Right renal pelvis (tissue), 4 donors: ENCODE measurements around the gene TGFBR3. TPM values are rescaled to one million over a fixed set of nuclear protein-coding genes. Genes with fewer than 3 reads are reported as not detected.

Experiments used
- DNase-seq, 4 donors: peaks; one replicate each; pipeline ENCODE4 v3.0.0-alpha.2; 2013; ENCODE audit warnings: low read depth in 4 of 4, low spot score in 3 of 4, missing footprints in 1 of 4
- polyA plus RNA-seq, 4 donors: library from polyadenylated mRNA; unstranded; fragments of 120-200 nt; gene quantifications; one replicate each; pipeline ENCODE4 v1.2.1, GENCODE V29; 2013; ENCODE audit not compliant: insufficient read length in 4 of 4

TGFBR3 gene
- polyA plus RNA-seq, 4 donors: 115 to 154 (median 136) TPM

DNA sequence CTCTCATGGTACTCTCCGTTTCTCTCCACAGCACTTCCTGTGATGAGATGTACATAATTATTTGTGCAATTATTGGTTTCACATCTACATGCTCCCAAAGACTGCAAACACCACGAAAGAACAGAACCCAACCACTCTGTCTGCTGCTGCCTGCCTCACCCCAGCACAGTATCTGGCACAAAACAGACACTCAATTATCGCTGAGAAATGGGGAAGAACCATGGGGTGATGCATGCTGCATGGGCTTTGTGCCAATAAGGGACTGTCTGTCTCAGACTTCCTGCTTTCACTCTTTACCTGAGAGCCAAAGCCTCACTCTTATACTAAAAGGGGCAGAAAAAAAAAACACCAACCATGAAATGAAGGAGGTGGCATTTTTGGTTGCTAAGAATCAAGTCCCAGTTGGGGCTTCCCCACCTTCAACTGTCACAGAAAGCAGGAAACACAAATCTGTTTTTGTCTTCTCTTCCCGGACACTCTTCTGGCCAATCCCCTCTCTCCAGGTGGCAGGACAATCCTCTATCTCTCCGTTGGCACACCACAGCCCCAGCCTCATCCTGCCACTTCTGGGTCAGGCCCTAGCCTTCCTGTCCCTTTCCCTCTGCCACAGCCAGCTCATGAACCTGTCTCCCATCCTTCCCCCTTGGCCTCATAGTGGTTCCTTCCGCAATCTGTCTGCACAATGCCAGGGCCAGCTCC is 82.0 kb downstream of the TGFBR3 start:
- DNase-seq: no peak

DNA sequence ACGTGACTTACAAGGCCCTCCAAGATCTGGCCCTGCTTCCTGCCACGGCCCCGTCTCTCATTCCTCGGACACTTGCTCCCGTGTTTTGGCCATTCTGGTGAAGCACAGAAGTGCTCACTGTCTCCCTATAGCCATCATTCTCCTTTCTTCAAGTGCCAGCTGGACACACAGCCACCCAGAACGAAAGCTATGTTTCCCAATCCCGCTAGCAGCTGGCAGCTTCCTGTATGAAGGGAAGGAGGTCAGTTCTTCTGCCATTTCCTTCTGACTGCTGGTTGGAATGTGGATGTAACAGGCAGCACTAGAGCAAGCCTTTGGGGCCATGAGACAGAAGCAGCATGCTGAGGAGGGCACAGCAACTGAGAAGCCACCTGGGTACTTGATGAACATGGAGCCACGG is 82.8 kb downstream of the TGFBR3 start:
- DNase-seq: no peak

DNA sequence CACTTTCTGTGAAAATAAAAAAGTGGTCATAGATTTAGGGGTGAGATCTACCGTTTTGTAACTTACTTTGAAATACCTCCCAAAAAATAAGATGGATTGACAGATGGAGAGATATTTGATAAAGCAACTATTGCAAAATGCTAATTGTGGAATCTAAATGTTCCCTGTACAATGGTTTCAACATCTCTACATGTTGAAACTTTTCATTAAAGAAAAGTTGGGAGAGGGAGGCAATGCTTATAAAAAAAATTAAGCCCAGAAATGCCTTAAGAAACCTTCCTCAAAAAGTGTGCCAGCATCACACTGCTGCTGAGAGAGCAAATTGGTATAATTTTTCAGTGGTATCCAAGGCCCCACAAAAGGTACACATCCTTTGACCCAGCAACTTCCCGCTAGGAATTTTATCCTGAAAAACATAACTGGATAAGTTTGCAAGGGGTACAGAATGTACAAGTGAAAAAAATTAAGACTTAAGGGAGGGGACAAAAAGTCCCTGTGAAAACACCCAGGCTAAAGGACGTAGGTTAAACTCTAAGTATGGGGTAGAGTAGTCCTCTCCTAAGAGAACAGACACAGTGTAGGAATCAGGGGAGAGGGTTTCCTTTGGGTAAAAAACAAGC is 84.3 kb downstream of the TGFBR3 start:
- DNase-seq: no peak

DNA sequence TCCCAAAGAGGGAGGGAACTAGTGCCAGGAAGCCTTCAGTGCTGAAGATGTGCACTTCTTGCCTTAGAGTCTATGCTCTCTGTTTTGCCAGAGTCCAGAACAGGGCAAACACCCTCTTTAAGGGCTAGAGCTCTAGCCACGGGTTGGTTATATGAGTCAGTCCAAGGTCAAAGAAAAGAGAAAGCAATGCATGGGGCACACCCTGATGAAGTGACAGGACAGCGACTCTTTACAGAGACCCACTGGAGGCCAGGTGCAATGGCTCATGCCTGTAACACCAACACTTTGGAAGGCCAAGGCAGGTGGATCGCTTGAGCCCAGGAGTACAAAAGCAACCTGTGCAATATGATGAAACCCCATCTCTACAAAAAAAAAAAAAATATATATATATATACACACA is 86.1 kb downstream of the TGFBR3 start:
- no peak for DNase-seq

DNA sequence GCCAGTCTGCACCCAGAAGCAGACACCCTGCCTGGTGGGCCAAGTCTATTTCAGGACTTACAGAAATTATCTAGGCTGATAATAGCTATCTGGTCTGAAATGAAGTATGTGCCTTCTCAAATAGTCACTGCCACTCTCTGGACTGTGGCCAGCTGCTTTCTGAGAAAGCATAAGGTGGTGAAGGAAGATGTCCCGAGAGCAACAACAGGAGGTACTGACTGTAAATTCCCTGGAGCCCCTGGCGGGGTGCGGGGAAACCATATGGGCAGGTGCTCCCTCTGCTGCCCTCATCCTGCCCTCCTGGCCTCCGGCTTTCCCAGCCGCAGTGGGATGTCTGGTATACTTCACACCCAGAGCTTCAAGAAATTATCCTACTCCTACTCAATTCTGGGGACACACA is 86.8 kb downstream of the TGFBR3 start:
- DNase-seq: no peak

DNA sequence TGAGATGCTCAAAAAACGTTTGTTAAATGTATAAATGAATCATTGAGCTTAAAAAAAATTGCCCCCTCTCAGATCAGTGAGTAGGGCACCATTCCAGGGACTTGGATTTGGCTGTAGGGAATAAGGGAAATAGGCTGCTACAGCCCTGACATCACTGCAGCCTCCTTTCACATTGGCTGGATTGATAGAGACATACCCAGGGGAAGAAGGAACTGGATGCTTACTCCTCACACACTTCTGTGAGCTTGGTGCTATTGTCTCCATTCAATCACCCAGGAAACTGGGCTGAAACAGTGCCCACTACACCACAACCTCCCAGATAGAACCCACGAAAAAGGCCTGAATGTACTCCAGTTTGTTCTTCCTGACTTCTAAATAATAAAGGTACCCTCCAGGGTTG is 87.2 kb downstream of the TGFBR3 start:
- no peak for DNase-seq

DNA sequence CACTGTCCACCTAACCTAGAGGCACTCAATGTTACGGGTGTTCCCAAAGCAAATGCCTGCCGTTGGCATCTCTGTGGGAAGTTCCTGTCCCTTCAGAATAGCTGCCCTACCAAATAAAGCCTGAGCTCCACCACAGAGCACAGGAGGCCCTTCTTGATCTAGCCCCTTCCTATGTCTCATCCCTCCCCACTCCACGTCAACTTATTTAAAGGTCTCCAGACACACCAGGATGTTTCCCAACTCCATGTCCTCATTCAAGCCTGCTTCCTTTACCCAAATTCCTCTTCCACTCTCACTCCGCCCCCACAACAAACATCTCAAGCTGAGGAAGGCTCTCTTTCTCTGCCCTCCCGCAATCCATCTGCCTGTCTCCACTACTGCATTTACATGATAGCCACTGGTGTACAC is 87.7 kb downstream of the TGFBR3 start:
- no peak for DNase-seq

DNA sequence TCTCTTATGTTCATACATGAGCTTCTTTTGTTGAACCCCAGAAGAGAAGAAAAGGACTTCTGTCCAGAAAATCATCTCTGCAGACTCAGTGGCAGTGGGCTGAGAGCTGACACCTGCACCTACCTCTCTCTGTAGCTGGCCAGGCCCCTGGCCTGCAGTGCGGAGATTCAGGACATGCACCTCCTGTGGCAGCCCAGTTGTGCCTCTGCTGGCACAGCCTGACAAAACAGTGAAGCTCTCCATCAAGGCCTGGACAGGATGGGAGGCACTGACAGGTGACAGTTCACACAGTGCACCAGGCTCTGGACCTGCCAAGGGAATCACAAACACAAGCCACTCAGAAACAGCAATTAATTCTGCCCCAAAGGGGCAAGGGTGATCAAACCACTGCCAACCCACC is 88.8 kb downstream of the TGFBR3 start:
- DNase-seq: no peak

DNA sequence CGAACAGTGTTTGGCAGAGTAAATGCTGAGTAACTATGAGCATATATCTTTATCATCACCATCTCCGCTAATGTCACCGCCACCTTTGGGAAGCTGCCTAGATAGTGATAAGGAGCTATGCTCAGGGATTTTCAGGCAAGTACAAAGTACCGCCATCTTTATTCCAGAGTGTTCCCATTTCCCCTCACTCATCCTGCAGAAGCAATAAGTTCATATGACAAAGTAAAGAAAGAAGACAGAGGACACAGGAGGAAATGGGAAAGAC is 89.6 kb downstream of the TGFBR3 start:
- no peak for DNase-seq

DNA sequence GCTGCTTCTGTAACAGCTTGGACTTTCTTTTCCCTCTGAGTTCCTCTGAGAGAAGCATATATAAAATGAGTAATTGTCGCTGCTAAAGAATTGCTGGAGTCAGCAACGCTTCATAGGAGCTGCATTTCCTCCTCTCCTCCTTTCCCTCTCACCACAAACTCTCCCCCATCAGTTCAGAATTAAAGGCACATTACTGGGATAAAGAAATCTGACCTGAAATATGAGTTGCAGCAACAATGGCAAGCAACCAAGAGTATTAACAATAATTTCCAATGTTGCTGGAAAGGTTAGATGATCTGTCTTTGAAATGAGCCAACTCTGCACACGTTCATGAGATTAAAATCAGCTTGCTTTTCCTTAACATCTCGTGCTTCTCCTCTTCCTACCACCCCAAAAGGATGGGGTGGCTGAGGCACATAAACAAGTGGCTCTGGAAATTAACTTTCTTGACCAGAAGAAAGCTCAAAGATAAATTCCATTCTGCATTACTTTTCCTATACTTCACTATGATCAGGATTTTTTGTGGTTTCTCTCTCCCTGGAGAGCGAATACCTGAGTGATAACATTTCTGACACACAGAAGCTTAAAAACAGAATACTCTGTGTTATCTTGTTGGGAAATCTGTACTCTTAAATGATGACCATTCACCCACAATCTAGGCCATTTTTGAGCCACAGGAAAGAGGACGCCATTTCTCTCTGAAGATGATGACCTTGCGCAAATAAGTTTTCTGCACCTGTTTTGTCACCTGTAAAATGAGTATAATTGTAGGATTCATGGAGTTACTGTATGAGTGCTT is 90.2 kb downstream of the TGFBR3 start:
- DNase-seq: peak in 1 of 4 donors; percentile 58

DNA sequence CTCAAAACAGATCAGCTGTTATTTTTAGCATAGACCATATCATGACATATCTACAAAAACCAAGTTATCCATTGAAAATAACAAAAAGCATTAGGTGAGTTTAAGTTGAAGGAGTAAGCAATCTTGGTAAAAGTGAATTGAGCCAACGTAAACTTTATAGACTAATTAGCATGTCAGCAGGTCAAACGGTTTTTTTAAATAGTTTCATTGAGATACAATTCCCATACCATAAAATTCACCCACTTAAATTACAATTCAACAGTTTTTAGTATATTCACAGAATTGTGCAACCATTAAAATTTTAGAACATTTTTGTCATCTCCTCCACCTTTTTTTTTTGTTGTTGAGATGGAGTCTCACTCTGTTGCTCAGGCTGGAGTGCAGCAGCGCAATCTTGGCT is 92.1 kb downstream of the TGFBR3 start:
- DNase-seq: no peak

DNA sequence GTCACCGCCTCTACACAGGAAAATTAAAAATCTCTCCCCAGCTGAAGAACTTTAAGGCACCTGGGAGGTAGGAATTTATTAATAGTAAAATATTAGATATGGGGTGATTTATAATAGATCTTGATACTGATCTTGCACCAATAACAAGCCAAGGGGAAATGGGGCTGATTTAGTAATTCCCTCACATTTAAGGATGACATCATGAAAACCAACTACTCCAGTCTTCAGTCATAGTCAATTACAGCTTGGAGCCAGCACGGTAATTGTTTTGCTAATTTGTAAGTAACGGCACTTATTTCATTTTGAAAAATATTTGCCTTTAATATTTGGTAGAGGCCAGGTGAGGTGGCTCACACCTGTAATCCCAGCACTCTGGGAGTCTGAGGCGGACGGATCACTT is 92.8 kb downstream of the TGFBR3 start:
- no peak for DNase-seq

DNA sequence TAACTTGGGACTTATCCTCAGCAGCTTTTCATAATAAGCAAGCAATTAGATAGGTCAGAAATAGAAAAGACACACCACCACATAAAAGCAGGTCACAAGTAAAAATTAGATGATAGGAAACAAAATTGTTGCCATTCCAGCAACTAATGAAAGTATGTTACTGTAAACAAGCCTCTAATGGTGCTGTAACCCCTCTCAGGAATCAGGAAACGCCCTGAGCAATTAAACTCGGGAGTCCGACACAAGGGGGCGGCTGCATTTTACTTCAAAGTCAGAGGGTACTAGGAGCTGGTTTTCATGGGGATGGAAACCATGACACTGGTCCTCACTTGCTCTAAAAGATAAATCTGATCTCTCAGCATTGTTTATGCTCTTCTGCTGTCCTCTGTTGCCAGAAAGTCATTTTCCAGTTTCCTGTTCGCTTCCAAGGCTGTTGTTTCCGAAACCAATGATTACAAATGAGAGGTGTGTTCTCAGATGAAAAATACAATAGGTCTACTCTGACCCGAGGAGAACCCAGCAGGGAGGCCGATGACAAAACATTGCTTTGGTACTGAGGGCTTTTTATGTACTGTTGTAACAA is 93.4 kb downstream of the TGFBR3 start:
- no peak for DNase-seq

DNA sequence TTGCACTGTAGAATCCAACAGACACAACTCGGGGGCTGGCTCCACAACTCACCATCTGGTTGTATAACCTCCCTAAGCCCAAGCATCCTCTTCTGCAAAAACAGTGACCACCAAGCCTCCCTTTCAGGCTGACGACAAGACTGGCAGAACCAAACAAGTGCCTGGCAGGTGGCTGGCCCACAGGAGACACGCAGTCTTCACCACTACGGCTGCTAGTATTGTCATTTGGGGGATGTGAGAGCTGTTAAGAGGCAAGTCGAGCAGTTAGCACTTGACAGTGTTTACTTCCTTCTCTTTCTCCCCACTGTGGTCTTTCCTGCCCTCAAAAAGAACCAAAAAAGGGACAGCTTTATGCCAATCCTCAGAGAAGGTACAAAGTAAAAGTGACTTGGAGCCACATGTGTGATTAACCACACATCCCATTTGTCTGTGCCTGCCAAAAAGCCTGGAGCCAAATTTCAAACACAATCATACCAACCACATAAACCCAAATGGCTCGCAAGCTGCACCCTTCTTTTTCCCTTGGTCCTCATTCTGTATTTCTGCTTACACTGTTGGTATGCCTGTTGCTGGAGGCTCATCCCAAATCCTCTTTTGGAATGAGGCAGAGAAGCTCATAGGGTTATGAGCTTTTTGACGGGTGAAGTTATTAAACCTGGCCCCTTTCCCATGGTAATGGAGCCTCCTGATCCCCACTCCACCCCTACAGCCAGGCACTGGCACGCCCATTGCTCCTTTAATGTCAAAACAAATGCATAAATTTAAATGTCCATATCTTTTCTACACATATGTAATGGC is 94.1 kb downstream of the TGFBR3 start:
- no peak for DNase-seq

DNA sequence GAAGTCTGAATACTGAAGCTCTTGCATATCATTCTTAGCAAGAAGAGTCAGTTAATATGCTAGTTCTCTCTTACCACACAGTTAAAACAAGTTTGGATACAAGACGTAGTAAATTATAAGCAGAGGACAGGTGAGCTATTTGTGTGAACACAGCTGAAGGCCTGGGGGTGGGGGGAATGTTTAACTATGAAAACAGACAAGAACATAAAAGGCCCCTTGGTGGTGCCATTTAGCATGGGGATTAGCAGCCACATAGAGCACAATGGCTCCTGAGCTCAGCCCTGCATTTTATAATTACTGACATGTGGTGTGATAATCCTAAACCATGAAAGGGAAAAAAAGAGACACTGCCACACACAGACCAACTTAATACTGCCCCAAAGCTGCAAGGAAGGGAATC is 94.8 kb downstream of the TGFBR3 start:
- no peak for DNase-seq

DNA sequence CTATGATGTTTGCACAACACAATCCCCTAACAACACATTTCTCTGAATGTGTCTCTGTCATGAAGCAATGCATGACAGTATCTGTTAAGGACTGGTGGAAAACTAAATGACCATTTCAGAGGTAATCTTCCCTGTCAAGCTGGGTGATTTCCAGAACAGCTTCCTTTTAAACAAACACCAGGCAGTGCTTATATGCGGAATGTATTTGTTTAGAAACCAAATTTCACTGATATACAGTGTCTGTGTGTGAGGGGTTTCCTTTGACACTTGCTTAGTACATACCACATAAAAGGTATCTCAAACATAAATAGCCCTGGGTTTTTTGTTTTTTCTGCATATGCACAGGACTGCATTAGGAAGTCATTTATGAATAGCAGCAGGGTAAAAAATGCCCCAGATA is 95.6 kb downstream of the TGFBR3 start:
- DNase-seq: no peak

DNA sequence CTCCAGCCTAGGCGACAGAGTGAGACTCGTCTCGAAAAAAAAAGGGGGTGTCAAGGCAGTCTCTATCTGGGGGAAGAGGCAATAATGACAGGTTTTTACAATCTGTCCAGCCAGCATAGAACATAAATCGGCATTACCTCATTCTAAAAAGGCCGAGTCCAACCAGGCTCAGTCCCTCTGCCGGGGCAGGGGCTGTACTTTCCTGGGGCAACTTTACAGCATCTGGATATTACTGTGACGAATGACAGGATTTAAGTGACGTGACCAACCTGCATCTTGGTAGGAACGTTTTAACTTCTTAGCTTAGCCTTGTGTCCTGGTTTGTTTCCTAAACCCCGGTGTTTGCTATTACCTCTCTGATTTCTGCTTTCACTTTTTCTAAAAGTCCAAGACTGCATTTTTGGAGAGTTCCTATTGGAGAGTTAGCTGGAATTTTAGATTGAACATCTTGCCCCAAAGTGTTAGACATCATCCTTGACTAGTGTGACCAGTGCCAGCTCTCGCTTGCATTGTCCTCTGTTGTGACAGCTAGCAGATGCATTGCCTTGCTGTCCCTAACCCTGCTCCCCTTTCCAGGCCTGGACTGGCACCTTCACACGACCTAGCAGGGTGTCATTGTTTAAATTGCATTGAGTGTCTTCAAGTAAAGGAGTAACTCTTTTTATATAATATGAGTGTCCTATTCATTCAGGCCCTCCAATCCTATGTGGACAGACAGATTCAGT is 96.5 kb downstream of the TGFBR3 start:
- no peak for DNase-seq

DNA sequence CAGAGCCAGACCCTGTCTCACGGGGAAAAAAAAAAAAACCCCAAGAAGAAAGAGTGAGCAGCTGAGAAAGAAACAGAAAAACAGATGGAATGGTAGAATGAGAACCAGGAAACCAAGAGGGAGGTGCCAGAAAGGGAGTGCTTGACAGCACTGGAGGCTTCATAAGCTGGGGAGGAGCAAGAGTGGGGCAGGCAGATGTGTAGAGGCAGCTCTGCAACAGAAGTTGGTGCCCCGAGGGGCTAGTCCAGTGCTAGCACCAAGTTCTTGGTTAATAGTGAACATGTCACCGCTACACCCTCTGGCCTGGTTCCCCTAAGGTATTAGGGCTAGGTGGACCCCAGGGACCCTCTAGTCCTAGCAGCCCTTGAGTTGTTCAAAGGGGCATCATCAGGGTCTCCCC is 98.0 kb downstream of the TGFBR3 start:
- no peak for DNase-seq

DNA sequence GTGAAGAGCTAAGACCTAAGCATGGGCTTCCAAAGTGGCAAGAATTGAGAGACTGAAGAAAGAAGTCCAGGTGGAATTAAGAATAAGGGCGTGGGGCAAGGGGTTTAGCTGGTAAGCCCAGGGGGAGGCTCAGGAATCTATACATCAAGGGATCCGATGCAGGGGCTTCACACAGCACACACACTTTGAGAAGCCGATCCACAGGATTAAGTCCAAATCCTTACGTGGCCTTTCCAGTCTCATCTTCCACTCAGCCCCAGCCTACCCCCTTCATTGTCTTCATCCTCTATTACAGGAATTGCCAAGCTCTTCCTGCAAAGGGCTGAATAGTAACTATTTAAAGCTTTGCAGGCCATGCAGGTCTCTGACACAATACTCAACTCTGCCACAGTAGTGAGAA is 101.3 kb downstream of the TGFBR3 start:
- DNase-seq: no peak

DNA sequence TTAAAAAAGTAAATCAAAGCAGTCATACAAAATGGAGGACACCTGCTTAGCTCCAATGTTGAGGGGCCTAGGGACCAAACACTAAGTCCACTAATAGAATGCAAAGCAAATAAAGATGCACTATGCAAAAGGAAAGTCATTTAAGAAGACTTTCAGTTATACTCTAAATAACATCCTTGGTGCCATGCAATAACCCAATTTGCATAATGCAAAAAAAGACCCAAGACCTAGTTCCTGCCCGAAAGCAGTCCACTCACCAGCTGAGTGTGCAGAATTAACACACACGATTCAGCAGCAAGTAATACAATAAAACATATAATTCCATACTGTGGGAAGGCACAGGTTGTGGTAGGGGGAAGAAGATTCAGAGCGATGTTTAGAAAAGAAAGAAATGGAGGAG is 101.8 kb downstream of the TGFBR3 start:
- DNase-seq: no peak
